Fibroblast of lung (primary cell): ENCODE measurements around the gene SPEG. TPM values are rescaled to one million over a fixed set of nuclear protein-coding genes. Genes with fewer than 3 reads are reported as not detected.

Source experiments
- DNase-seq, 2 donors: peaks; one replicate each; pipeline versions ENCODE4 v3.0.0 to v3.0.0-alpha.2; 2010; ENCODE audit warnings: low read depth in 2 of 2
- H2AFZ ChIP-seq: 2 replicates; pipeline ENCODE4 v1.5.1; 2012; ENCODE audit warnings: low read length, control low read depth, inconsistent platforms
- H3K27ac ChIP-seq: 2 replicates; pipeline ENCODE4 v1.5.1; 2011; ENCODE audit warnings: low read length, control low read depth; ENCODE audit not compliant: insufficient read depth
- H3K27me3 ChIP-seq: 2 replicates; pipeline ENCODE4 v1.5.1; 2011; ENCODE audit warnings: mild to moderate bottlenecking, low read length; ENCODE audit not compliant: control insufficient read depth, insufficient read depth
- H3K36me3 ChIP-seq: 2 replicates; pipeline ENCODE4 v1.5.1; 2011; ENCODE audit warnings: low read length; ENCODE audit not compliant: control insufficient read depth, insufficient read depth
- H3K4me1 ChIP-seq: 2 replicates; pipeline ENCODE4 v1.5.1; 2011; ENCODE audit warnings: low read length; ENCODE audit not compliant: control insufficient read depth, insufficient read depth; ENCODE audit errors: extremely low read depth
- H3K4me2 ChIP-seq: 2 replicates; pipeline ENCODE4 v1.5.1; 2011; ENCODE audit warnings: low read length, control low read depth; ENCODE audit not compliant: insufficient read depth; ENCODE audit errors: extremely low read depth
- H3K4me3 ChIP-seq, 4 experiments: fragments of 200-600 bp in 1 of 4; sonication (generic) in 1 of 4; replicated peaks in 1 of 4; 2 replicates each; pipeline ENCODE4 v1.5.1; 2011 to 2016; ENCODE audit warnings: low read length in 4 of 4, low read depth in 3 of 4, mild to moderate bottlenecking in 3 of 4, control low read depth in 2 of 4, inconsistent platforms in 1 of 4, mixed read lengths in 1 of 4; ENCODE audit not compliant: insufficient read depth in 1 of 4; ENCODE audit errors: control extremely low read depth in 1 of 4
- H3K79me2 ChIP-seq: 2 replicates; pipeline ENCODE4 v1.5.1; 2012; ENCODE audit warnings: mild to moderate bottlenecking, low read length, inconsistent platforms; ENCODE audit not compliant: control insufficient read depth, insufficient read depth
- H3K9ac ChIP-seq: 2 replicates; pipeline ENCODE4 v1.5.1; 2011; ENCODE audit warnings: mild to moderate bottlenecking, low read length, control low read depth; ENCODE audit not compliant: insufficient read depth
- H3K9me3 ChIP-seq: 2 replicates; pipeline ENCODE4 v1.5.1; 2012; ENCODE audit warnings: low read depth, low read length; ENCODE audit not compliant: control insufficient read depth, insufficient read depth
- H4K20me1 ChIP-seq: 2 replicates; pipeline ENCODE4 v1.5.1; 2011; ENCODE audit warnings: low read length; ENCODE audit not compliant: control insufficient read depth, insufficient read depth; ENCODE audit errors: extremely low read depth
- CTCF ChIP-seq, 2 donors: IDR thresholded peaks in 1 of 2; conservative IDR thresholded peaks in 1 of 2; 1 replicate in 1 of 2; 2 replicates in 1 of 2; pipeline ENCODE4 v1.5.1; 2011 to 2012; ENCODE audit warnings: low read length in 2 of 2, control low read depth in 1 of 2, inconsistent platforms in 1 of 2, low read depth in 1 of 2, mild to moderate bottlenecking in 1 of 2
- EZH2 ChIP-seq: IDR thresholded peaks from 2 replicates; pipeline ENCODE4 v1.5.1; 2012; ENCODE audit warnings: low read length, control low read depth, mild to moderate bottlenecking; ENCODE audit errors: missing control alignments
- polyA plus RNA-seq, 2 donors: library from polyadenylated mRNA; depleted of rRNA in 1 of 2; stranded (reverse) in 1 of 2; unstranded in 1 of 2; fragments of >200 nt; gene quantifications; 2 replicates each; pipeline ENCODE4 v1.2.1, GENCODE V29; 2011 to 2012; ENCODE audit warnings: missing spikeins in 1 of 2
- total RNA-seq: library from RNA; depleted of rRNA; stranded (reverse); fragments of >200 nt; gene quantifications from 2 replicates; pipeline ENCODE4 v1.2.1, GENCODE V29; 2014

SPEG gene
- total and polyA plus RNA-seq, 2 donors (not counting 1 experiment from before 2014, with no cell fraction given), result 9.5 to 20.1 TPM

GRCh38 chr2:219433666-219434467, 776 bp upstream of the SPEG start:
- Histone ChIP-seq H3K36me3 (no peaks in the 10 kb centered on the region), H3K4me3 (no peak overlapping the region), H3K9me3 (no peaks in the 10 kb centered on the region), H3K27me3 (peaks cover 8% of the 10 kb centered on the region), H2AFZ (no peak overlapping the region), H3K9ac (no peak overlapping the region), H4K20me1 (no peaks in the 10 kb centered on the region), H3K27ac (no peak overlapping the region), H3K4me1 (no peaks in the 10 kb centered on the region), H3K79me2 (no peaks in the 10 kb centered on the region), H3K4me2 (no peak overlapping the region)
- peak; percentile 67 to 72 for DNase-seq
- TF ChIP-seq EZH2 (no peak), CTCF (conservative IDR thresholded peaks at IDR 0.05 in 1 of 2, IDR thresholded peaks at IDR 0.05 in 1 of 2; ENCODE audit: low read depth in 1 of 2, low read length in 2 of 2) (peak; percentile 40 to 57)

GRCh38 chr2:219434468-219434717, 250 bp upstream of the SPEG start:
- no peak for TF ChIP-seq CTCF (conservative IDR thresholded peaks at IDR 0.05 in 1 of 2, IDR thresholded peaks at IDR 0.05 in 1 of 2; ENCODE audit: low read depth in 1 of 2, low read length in 2 of 2)
- TF ChIP-seq EZH2, result no peak
- Histone ChIP-seq H3K9me3 (no peaks in the 10 kb centered on the region), H3K27ac (no peak overlapping the region), H3K36me3 (no peaks in the 10 kb centered on the region), H4K20me1 (no peaks in the 10 kb centered on the region), H2AFZ (no peak overlapping the region), H3K9ac (no peak overlapping the region), H3K4me3 (no peak overlapping the region), H3K79me2 (no peaks in the 10 kb centered on the region), H3K4me1 (no peaks in the 10 kb centered on the region), H3K4me2 (no peak overlapping the region), H3K27me3 (peaks cover 8% of the 10 kb centered on the region)
- DNase-seq, result no peak

GRCh38 chr2:219435701-219436100, 1.1 kb downstream of the SPEG start:
- TF ChIP-seq CTCF (conservative IDR thresholded peaks at IDR 0.05 in 1 of 2, IDR thresholded peaks at IDR 0.05 in 1 of 2; ENCODE audit: low read depth in 1 of 2, low read length in 2 of 2), result no peak
- TF ChIP-seq EZH2, result no peak
- H3K4me1 ChIP-seq, result no peaks in the 10 kb centered on the region
- no peaks in the 10 kb centered on the region for H3K9me3 ChIP-seq
- peaks cover 11% of the 10 kb centered on the region for H3K27me3 ChIP-seq
- H3K4me3 ChIP-seq, result no peak overlapping the region
- H3K27ac ChIP-seq, result no peak overlapping the region
- no peak overlapping the region for H3K4me2 ChIP-seq
- H3K79me2 ChIP-seq, result no peaks in the 10 kb centered on the region
- H4K20me1 ChIP-seq, result no peaks in the 10 kb centered on the region
- DNase-seq, result no peak
- H3K9ac ChIP-seq, result no peak overlapping the region
- H3K36me3 ChIP-seq, result no peaks in the 10 kb centered on the region
- H2AFZ ChIP-seq, result no peak overlapping the region
